Peyer's patch (tissue), 4 donors: ENCODE measurements around the gene HDAC9. TPM values are rescaled to one million over a fixed set of nuclear protein-coding genes. Genes with fewer than 3 reads are reported as not detected.

ENCODE experiments used
- DNase-seq, 3 donors: peaks; one replicate each; pipeline ENCODE4 v3.0.0-alpha.2; 2017 to 2019
- H3K27ac ChIP-seq, 4 donors: fragments of 200-600 bp; sonication (generic); one replicate each; pipeline ENCODE4 v1.5.1; 2016 to 2019
- H3K27me3 ChIP-seq, 2 donors: fragments of 200-600 bp; sonication (generic); one replicate each; pipeline ENCODE4 v1.5.1; 2019
- H3K36me3 ChIP-seq, 3 donors: fragments of 200-600 bp; sonication (generic); one replicate each; pipeline ENCODE4 v1.5.1; 2016 to 2019
- H3K4me1 ChIP-seq, 4 donors: fragments of 200-600 bp; sonication (generic); one replicate each; pipeline ENCODE4 v1.5.1; 2016 to 2019
- H3K4me3 ChIP-seq, 4 donors: fragments of 200-600 bp; sonication (generic); 1 replicate in 3 of 4; 2 replicates in 1 of 4; pipeline ENCODE4 v1.5.1; 2016 to 2019; ENCODE audit warnings: mild to moderate bottlenecking in 1 of 4
- H3K9me3 ChIP-seq, 4 donors: fragments of 200-600 bp; sonication (generic); one replicate each; pipeline ENCODE4 v1.5.1; 2016 to 2019; ENCODE audit warnings: mild to moderate bottlenecking in 1 of 4
- POLR2A ChIP-seq, 2 donors: fragments of 450-650 bp; IDR thresholded peaks; one replicate each; pipeline ENCODE4 v1.5.1; 2017; ENCODE audit warnings: antibody characterized with exemption in 2 of 2, mild to moderate bottlenecking in 2 of 2, moderate library complexity in 2 of 2
- total RNA-seq, 4 donors: library from RNA; depleted of rRNA; stranded (reverse); fragments of >200 nt; gene quantifications; one replicate each; pipeline ENCODE4 v1.1.0, GENCODE V29; 2016
- TF ChIP-seq, protein P1 (sequence below), 6 experiments: fragments of 450-650 bp in 4 of 6; fragments of 200-600 bp in 2 of 6; sonication (generic) in 1 of 6; IDR thresholded peaks; one replicate each; pipeline ENCODE4 v1.5.1; 2017 to 2019; ENCODE audit warnings: antibody characterized with exemption in 6 of 6, mild to moderate bottlenecking in 3 of 6, moderate library complexity in 1 of 6

HDAC9 gene
- total RNA-seq, 4 donors from 2014 or later = 0.88 to 75.9 (median 4.4) TPM

DNA sequence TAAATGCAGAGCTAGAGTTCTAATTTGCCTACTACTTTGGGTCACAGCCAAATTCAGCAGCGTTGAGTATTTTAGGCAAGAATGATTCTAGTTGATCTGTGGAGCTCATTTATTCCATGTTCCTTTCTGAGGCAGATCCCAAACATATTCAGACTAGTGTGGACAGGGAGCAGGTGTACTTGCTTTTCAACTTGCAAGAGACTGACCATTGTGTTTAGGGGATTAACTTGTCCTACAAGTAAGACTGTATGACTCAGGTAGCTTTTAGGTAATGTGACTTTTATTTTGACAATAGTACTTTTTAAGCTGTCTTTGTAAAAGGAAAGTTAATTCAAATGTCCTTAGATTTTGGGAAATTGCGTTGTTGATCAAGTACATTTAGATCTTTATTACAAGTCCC is 336.4 kb downstream of the HDAC9 start:
- Histone ChIP-seq H3K27me3 (no peaks in the 10 kb centered on the region), H3K4me3 (no peak overlapping the region), H3K9me3 (no peaks in the 10 kb centered on the region), H3K4me1 (no peaks in the 10 kb centered on the region), H3K27ac (no peak overlapping the region), H3K36me3 (no peaks in the 10 kb centered on the region)
- TF ChIP-seq POLR2A (IDR thresholded peaks at IDR 0.05) = no peak
- TF ChIP-seq, protein P1, sequence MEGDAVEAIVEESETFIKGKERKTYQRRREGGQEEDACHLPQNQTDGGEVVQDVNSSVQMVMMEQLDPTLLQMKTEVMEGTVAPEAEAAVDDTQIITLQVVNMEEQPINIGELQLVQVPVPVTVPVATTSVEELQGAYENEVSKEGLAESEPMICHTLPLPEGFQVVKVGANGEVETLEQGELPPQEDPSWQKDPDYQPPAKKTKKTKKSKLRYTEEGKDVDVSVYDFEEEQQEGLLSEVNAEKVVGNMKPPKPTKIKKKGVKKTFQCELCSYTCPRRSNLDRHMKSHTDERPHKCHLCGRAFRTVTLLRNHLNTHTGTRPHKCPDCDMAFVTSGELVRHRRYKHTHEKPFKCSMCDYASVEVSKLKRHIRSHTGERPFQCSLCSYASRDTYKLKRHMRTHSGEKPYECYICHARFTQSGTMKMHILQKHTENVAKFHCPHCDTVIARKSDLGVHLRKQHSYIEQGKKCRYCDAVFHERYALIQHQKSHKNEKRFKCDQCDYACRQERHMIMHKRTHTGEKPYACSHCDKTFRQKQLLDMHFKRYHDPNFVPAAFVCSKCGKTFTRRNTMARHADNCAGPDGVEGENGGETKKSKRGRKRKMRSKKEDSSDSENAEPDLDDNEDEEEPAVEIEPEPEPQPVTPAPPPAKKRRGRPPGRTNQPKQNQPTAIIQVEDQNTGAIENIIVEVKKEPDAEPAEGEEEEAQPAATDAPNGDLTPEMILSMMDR (IDR thresholded peaks at IDR 0.05) = no peak
- no peak for DNase-seq

DNA sequence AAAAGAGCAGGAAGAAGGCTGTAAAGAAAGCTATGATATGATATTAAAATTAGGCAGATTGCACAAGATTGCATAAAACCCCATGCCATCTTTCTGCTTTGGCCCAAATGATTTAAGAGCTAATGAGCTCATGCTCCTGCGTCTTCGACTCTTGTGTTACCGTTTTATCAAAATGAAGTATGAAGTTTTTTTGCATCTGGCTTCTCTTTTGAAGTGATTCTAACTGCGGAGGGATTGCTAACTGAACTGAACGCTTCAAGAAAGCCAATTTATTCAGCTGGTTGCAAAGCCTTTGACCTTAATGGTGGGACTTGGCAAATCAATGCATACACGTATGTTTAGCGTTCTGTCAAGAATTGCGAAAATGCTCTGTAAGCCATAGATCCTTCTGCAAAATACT is 339.0 kb downstream of the HDAC9 start:
- Histone ChIP-seq H3K27me3 (no peaks in the 10 kb centered on the region), H3K4me3 (no peak overlapping the region), H3K4me1 (no peaks in the 10 kb centered on the region), H3K36me3 (no peaks in the 10 kb centered on the region), H3K9me3 (no peaks in the 10 kb centered on the region), H3K27ac (no peak overlapping the region)
- no peak for DNase-seq
- no peak for TF ChIP-seq POLR2A (IDR thresholded peaks at IDR 0.05)
- TF ChIP-seq, protein P1 (IDR thresholded peaks at IDR 0.05) = no peak

DNA sequence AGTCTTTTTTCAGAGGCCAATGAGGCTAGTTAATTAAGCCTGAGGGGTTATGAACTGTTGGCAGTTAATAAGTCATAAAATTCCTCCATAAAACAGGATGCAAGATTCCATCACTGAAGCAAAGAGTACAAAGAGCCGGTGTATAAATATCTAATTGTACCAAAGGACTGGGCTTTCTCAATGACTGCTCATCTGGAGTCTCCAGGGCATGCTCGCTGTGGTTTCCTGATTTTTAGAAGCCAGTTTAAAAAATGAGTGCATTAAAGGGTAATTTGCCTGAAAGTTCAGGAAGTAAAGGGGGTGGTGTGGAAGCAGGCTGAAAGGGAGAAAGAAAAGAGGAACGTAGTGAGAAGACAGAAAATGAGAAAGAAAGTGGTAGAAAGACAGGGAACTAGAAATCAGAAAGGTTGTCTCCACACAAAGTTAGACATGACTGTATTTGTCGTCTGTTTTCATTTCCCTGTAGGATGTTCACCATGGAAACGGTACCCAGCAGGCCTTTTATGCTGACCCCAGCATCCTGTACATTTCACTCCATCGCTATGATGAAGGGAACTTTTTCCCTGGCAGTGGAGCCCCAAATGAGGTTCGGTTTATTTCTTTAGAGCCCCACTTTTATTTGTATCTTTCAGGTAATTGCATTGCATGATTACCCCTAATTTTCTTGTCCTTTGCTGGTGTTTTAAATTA is 339.6 kb downstream of the HDAC9 start:
- Histone ChIP-seq H3K9me3 (no peaks in the 10 kb centered on the region), H3K27ac (no peak overlapping the region)
- no peak for TF ChIP-seq POLR2A (IDR thresholded peaks at IDR 0.05)
- TF ChIP-seq, protein P1 (IDR thresholded peaks at IDR 0.05) = no peak

DNA sequence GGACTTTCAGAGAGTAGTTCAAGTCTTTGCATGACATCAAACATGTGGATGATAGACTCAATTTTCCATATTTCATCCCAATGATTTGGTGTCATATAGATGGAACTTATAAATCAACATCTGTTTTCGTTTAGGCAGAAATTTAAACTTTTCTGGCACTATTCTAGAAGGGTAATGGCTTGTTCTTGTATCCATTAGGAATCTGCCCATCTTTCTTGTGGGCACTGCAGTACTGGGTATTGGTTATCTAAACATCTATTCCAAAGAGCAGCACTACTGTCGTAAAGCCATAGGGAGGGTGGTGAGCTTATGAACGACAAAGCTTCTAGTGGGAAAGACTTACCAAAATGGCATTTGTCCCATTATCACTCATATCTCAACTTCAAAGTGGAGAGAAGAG is 348.4 kb downstream of the HDAC9 start:
- H3K27me3 ChIP-seq = no peaks in the 10 kb centered on the region
- H3K4me1 ChIP-seq = no peaks in the 10 kb centered on the region

More for the DNA sequence above, 339.6 kb downstream of the HDAC9 start:
- H3K4me1 ChIP-seq = no peaks in the 10 kb centered on the region
- H3K4me3 ChIP-seq = no peak overlapping the region
- no peaks in the 10 kb centered on the region for H3K36me3 ChIP-seq
- DNase-seq = no peak
- H3K27me3 ChIP-seq = no peaks in the 10 kb centered on the region

DNA sequence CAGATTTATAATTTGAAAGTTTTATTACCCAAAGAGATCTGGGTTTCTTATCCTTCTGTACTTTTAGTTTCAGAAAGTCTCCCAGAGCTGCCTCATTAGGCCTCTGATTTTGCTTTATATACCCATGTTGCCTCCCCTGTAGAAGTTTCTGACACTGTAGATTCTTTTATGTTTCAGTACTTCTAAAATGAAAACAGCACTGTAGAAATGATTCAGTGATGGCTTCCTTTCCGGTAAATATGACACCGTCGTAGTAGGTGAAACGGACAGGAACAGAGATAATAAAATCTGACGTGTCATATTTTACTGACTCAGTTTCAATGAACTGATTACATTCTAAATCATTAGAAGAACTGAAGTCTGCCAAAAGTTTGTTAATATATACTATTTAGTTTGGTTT is 349.2 kb downstream of the HDAC9 start:
- no peak for DNase-seq
- TF ChIP-seq, protein P1 (IDR thresholded peaks at IDR 0.05) = no peak
- no peak overlapping the region for H3K4me3 ChIP-seq
- no peaks in the 10 kb centered on the region for H3K36me3 ChIP-seq
- H3K27me3 ChIP-seq = no peaks in the 10 kb centered on the region
- peaks cover 0 to 2% (median 0%) of the 10 kb centered on the region in 4 donors for H3K9me3 ChIP-seq
- no peaks in the 10 kb centered on the region for H3K4me1 ChIP-seq
- no peak overlapping the region for H3K27ac ChIP-seq

More for the DNA sequence above, 348.4 kb downstream of the HDAC9 start:
- no peak overlapping the region for H3K4me3 ChIP-seq
- peaks cover 0 to 2% (median 0%) of the 10 kb centered on the region in 4 donors for H3K9me3 ChIP-seq
- H3K27ac ChIP-seq = no peak overlapping the region
- no peaks in the 10 kb centered on the region for H3K36me3 ChIP-seq
- TF ChIP-seq POLR2A (IDR thresholded peaks at IDR 0.05) = no peak
- TF ChIP-seq, protein P1 (IDR thresholded peaks at IDR 0.05) = no peak
- DNase-seq = no peak
